ENCODE measurements around the gene COG3. TPM values are rescaled to one million over a fixed set of nuclear protein-coding genes. Genes with fewer than 3 reads are reported as not detected.

The COG3 gene
- total and polyA plus RNA-seq, 2 of the 13 experiments (the other 11 are each of a cell fraction or from before 2014, with no cell fraction given), result 37.8 to 47.5 TPM

DNA sequence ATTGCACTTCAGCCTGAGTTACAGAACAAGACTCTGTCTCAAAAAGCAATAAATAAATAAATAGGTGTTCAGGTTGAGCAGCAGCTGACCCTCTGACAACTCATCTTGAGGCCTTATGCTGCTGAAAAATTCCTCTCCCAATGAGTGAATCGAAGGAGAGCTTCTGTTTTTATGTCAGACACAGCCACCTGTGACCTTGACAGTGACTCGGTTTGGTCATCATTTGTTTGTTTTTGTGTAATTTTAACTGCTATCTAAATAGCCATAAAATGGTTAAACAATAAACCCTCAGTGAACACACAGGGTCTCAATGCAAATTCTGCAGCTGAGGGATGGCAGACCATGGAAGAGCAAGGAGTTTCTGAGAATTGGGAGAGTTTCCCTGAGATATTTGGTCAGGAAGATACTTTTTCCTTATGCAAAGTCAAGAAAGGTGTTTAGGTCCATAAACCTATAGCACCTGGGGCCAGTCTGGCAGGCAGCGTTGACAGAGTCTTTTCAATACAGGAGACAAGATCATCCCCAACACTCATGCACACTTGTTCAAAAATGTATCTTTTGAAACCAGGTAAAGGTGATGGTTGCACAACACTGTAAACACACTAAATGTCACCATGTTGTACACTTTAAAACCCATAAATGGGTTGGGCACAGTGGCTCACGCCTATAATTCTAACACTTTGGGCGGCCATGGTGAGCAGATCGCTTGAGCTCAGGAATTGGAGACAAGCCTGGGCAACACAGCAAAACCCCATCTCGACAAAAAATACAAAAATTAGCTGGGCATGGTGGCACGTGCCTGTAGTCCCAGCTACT lies 30.0 kb upstream of the COG3 start (continued):
- TF ChIP-seq, protein P1, sequence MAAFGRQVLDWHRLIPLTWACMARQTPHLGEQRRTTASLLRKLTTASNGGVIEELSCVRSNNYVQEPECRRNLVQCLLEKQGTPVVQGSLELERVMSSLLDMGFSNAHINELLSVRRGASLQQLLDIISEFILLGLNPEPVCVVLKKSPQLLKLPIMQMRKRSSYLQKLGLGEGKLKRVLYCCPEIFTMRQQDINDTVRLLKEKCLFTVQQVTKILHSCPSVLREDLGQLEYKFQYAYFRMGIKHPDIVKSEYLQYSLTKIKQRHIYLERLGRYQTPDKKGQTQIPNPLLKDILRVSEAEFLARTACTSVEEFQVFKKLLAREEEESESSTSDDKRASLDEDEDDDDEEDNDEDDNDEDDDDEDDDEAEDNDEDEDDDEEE (CRISPR knock-in tag; IDR thresholded peaks at IDR 0.05), result no peak
- TF ChIP-seq ZNF75D (CRISPR knock-in tag; IDR thresholded peaks at IDR 0.05; ENCODE audit: borderline replicate concordance), result no peak
- TF ChIP-seq ZNF572 (CRISPR knock-in tag; IDR thresholded peaks at IDR 0.05), result no peak
- TF ChIP-seq CCAR2 (optimal IDR thresholded peaks at IDR 0.05; ENCODE audit: low read depth, low read length), result no peak
- no peak; the same call in 1 of the 2 replicates for TF ChIP-seq ARNTL (CRISPR knock-in tag; IDR thresholded peaks at IDR 0.05)
- TF ChIP-seq FOXP1 (IDR thresholded peaks at IDR 0.05), result no peak
- TF ChIP-seq FOXP1 (CRISPR knock-in tag; IDR thresholded peaks at IDR 0.05), result peak; percentile 64
- no peak for TF ChIP-seq MAF1 (CRISPR knock-in tag; IDR thresholded peaks at IDR 0.05; ENCODE audit: borderline replicate concordance)
- TF ChIP-seq ZNF792 (CRISPR knock-in tag; IDR thresholded peaks at IDR 0.05), result peak; percentile 49; the same call in 1 of the 2 replicates
- TF ChIP-seq, protein P2, sequence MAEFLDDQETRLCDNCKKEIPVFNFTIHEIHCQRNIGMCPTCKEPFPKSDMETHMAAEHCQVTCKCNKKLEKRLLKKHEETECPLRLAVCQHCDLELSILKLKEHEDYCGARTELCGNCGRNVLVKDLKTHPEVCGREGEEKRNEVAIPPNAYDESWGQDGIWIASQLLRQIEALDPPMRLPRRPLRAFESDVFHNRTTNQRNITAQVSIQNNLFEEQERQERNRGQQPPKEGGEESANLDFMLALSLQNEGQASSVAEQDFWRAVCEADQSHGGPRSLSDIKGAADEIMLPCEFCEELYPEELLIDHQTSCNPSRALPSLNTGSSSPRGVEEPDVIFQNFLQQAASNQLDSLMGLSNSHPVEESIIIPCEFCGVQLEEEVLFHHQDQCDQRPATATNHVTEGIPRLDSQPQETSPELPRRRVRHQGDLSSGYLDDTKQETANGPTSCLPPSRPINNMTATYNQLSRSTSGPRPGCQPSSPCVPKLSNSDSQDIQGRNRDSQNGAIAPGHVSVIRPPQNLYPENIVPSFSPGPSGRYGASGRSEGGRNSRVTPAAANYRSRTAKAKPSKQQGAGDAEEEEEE (CRISPR knock-in tag; IDR thresholded peaks at IDR 0.05; ENCODE audit: borderline replicate concordance), result no peak
- no peak for TF ChIP-seq RFX5 (IDR thresholded peaks at IDR 0.05; ENCODE audit: low read depth, low read length)
- TF ChIP-seq, protein P3, sequence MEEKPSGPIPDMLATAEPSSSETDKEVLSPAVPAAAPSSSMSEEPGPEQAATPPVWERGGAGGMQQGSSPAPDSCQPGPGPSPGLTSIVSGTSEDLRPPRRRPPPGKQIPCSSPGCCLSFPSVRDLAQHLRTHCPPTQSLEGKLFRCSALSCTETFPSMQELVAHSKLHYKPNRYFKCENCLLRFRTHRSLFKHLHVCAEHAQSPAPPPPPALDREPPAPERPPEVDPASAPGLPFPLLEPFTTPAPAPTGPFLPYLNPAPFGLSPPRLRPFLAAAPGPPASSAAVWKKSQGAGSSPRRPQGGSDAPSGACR (CRISPR knock-in tag; IDR thresholded peaks at IDR 0.05), result no peak
- TF ChIP-seq GPN1 (CRISPR knock-in tag; IDR thresholded peaks at IDR 0.05; ENCODE audit: borderline replicate concordance), result no peak
- TF ChIP-seq NR2F6 (IDR thresholded peaks at IDR 0.05), result peak; percentile 77
- peak; percentile 58 for TF ChIP-seq NR2F6 (CRISPR knock-in tag; IDR thresholded peaks at IDR 0.05)
- TF ChIP-seq ZNF589 (CRISPR knock-in tag; conservative IDR thresholded peaks at IDR 0.05), result no peak
- TF ChIP-seq, protein P4, sequence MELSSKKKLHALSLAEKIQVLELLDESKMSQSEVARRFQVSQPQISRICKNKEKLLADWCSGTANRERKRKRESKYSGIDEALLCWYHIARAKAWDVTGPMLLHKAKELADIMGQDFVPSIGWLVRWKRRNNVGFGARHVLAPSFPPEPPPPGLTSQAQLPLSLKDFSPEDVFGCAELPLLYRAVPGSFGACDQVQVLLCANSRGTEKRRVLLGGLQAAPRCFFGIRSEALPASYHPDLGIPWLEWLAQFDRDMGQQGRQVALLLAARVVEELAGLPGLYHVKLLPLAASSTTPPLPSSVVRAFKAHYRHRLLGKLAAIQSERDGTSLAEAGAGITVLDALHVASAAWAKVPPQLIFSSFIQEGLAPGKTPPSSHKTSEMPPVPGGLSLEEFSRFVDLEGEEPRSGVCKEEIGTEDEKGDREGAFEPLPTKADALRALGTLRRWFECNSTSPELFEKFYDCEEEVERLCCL (CRISPR knock-in tag; IDR thresholded peaks at IDR 0.05; ENCODE audit: borderline replicate concordance), result no peak
- no peak for TF ChIP-seq ZNF563 (CRISPR knock-in tag; IDR thresholded peaks at IDR 0.05)
- TF ChIP-seq NFE2L1 (CRISPR knock-in tag; IDR thresholded peaks at IDR 0.05; ENCODE audit: borderline replicate concordance), result no peak
- no peak for TF ChIP-seq RNF2 (conservative IDR thresholded peaks at IDR 0.05; ENCODE audit: low read depth)
- no peak for TF ChIP-seq ZZZ3 (CRISPR knock-in tag; IDR thresholded peaks at IDR 0.05; ENCODE audit: borderline replicate concordance)
- TF ChIP-seq ETS1 (CRISPR knock-in tag; IDR thresholded peaks at IDR 0.05), result no peak
- peak; percentile 69 for TF ChIP-seq THAP11 (CRISPR knock-in tag; IDR thresholded peaks at IDR 0.05)
- TF ChIP-seq TMF1 (CRISPR knock-in tag; IDR thresholded peaks at IDR 0.05; ENCODE audit: low read depth), result no peak
- peak; percentile 43; the same call in 1 of the 2 replicates for TF ChIP-seq SNAPC2 (CRISPR knock-in tag; IDR thresholded peaks at IDR 0.05)
- peak; percentile 90 for TF ChIP-seq ZNF652 (CRISPR knock-in tag; IDR thresholded peaks at IDR 0.05; ENCODE audit: borderline replicate concordance, low read depth)
- no peak for TF ChIP-seq U2AF1 (optimal IDR thresholded peaks at IDR 0.05; ENCODE audit: low read depth, low read length)
